Liver (tissue), 3 donors: ENCODE measurements around the gene NR2F1.

Source experiments
- ATF3 ChIP-seq: IDR thresholded peaks from 2 replicates; pipeline ENCODE4 v1.6.1; 2016; ENCODE audit warnings: antibody characterized with exemption
- CTCF ChIP-seq: fragments of 150-350 bp; IDR thresholded peaks from 2 replicates; pipeline ENCODE4 v1.5.1; 2017; ENCODE audit warnings: improper control_type of control experiment, low read depth, low read length; ENCODE audit not compliant: missing input control
- EGR1 ChIP-seq, 2 donors: IDR thresholded peaks; 2 replicates each; pipeline ENCODE4 v1.6.1; 2016 to 2018; ENCODE audit warnings: antibody characterized with exemption in 2 of 2, low read depth in 2 of 2
- FOXA1 ChIP-seq: IDR thresholded peaks from 2 replicates; pipeline ENCODE4 v1.6.1; 2016; ENCODE audit warnings: antibody characterized with exemption
- GABPA ChIP-seq, 2 donors: IDR thresholded peaks in 1 of 2; conservative IDR thresholded peaks in 1 of 2; 2 replicates each; pipeline ENCODE4 v1.6.1; 2016; ENCODE audit warnings: antibody characterized with exemption in 2 of 2, mild to moderate bottlenecking in 1 of 2, moderate library complexity in 1 of 2
- JUND ChIP-seq, 2 donors: IDR thresholded peaks; 2 replicates each; pipeline ENCODE4 v1.6.1; 2016; ENCODE audit warnings: antibody characterized with exemption in 2 of 2
- MAX ChIP-seq: IDR thresholded peaks from 2 replicates; pipeline ENCODE4 v1.6.1; 2016; ENCODE audit warnings: antibody characterized with exemption
- RAD21 ChIP-seq, 2 donors: IDR thresholded peaks; 2 replicates each; pipeline ENCODE4 v1.6.1; 2016; ENCODE audit warnings: antibody characterized with exemption in 2 of 2, mild to moderate bottlenecking in 2 of 2
- REST ChIP-seq: IDR thresholded peaks from 2 replicates; pipeline ENCODE4 v1.6.1; 2016; ENCODE audit warnings: antibody characterized with exemption, mild to moderate bottlenecking
- RXRA ChIP-seq, 2 donors: IDR thresholded peaks; 2 replicates each; pipeline ENCODE4 v1.6.1; 2017 to 2018; ENCODE audit warnings: antibody characterized with exemption in 2 of 2, mild to moderate bottlenecking in 1 of 2
- TAF1 ChIP-seq: conservative IDR thresholded peaks from 2 replicates; pipeline ENCODE4 v1.6.1; 2016; ENCODE audit warnings: antibody characterized with exemption, mild to moderate bottlenecking
- YY1 ChIP-seq: IDR thresholded peaks from 2 replicates; pipeline ENCODE4 v1.6.1; 2016; ENCODE audit warnings: antibody characterized with exemption, mild to moderate bottlenecking
- ZBTB33 ChIP-seq: IDR thresholded peaks from 2 replicates; pipeline ENCODE4 v1.6.1; 2016; ENCODE audit warnings: antibody characterized with exemption
- donor health status: healthy.
- donor health status: healthy.

- no peak for TF ChIP-seq CTCF
- TF ChIP-seq MAX: no peak
- TF ChIP-seq GABPA (IDR thresholded peaks at IDR 0.05 in 1 of 2, conservative IDR thresholded peaks at IDR 0.05 in 1 of 2): no peak
- TF ChIP-seq YY1: no peak
- no peak for TF ChIP-seq ZBTB33
- no peak for TF ChIP-seq REST
- TF ChIP-seq RAD21 (IDR thresholded peaks at IDR 0.05): no peak
- no peak for TF ChIP-seq ATF3
- no peak for TF ChIP-seq TAF1
- TF ChIP-seq JUND (IDR thresholded peaks at IDR 0.05): no peak
- TF ChIP-seq FOXA1: no peak
- no peak for TF ChIP-seq RXRA (IDR thresholded peaks at IDR 0.05)
- TF ChIP-seq EGR1 (IDR thresholded peaks at IDR 0.05; ENCODE audit: low read depth in 2 of 2): no peak
Observed at GRCh38 chr5:93612855-93613243, 29.8 kb downstream of the NR2F1 start.
